Fibroblast of lung (primary cell): ENCODE measurements around the gene SLC26A6. TPM values are rescaled to one million over a fixed set of nuclear protein-coding genes. Genes with fewer than 3 reads are reported as not detected.

Experiments used
- DNase-seq, 2 donors: peaks; one replicate each; pipeline versions ENCODE4 v3.0.0 to v3.0.0-alpha.2; 2010; ENCODE audit warnings: low read depth in 2 of 2
- H2AFZ ChIP-seq: 2 replicates; pipeline ENCODE4 v1.5.1; 2012; ENCODE audit warnings: low read length, control low read depth, inconsistent platforms
- H3K27ac ChIP-seq: 2 replicates; pipeline ENCODE4 v1.5.1; 2011; ENCODE audit warnings: low read length, control low read depth; ENCODE audit not compliant: insufficient read depth
- H3K27me3 ChIP-seq: 2 replicates; pipeline ENCODE4 v1.5.1; 2011; ENCODE audit warnings: mild to moderate bottlenecking, low read length; ENCODE audit not compliant: control insufficient read depth, insufficient read depth
- H3K36me3 ChIP-seq: 2 replicates; pipeline ENCODE4 v1.5.1; 2011; ENCODE audit warnings: low read length; ENCODE audit not compliant: control insufficient read depth, insufficient read depth
- H3K4me1 ChIP-seq: 2 replicates; pipeline ENCODE4 v1.5.1; 2011; ENCODE audit warnings: low read length; ENCODE audit not compliant: control insufficient read depth, insufficient read depth; ENCODE audit errors: extremely low read depth
- H3K4me2 ChIP-seq: 2 replicates; pipeline ENCODE4 v1.5.1; 2011; ENCODE audit warnings: low read length, control low read depth; ENCODE audit not compliant: insufficient read depth; ENCODE audit errors: extremely low read depth
- H3K4me3 ChIP-seq, 4 experiments: fragments of 200-600 bp in 1 of 4; sonication (generic) in 1 of 4; replicated peaks in 1 of 4; 2 replicates each; pipeline ENCODE4 v1.5.1; 2011 to 2016; ENCODE audit warnings: low read length in 4 of 4, low read depth in 3 of 4, mild to moderate bottlenecking in 3 of 4, control low read depth in 2 of 4, inconsistent platforms in 1 of 4, mixed read lengths in 1 of 4; ENCODE audit not compliant: insufficient read depth in 1 of 4; ENCODE audit errors: control extremely low read depth in 1 of 4
- H3K79me2 ChIP-seq: 2 replicates; pipeline ENCODE4 v1.5.1; 2012; ENCODE audit warnings: mild to moderate bottlenecking, low read length, inconsistent platforms; ENCODE audit not compliant: control insufficient read depth, insufficient read depth
- H3K9ac ChIP-seq: 2 replicates; pipeline ENCODE4 v1.5.1; 2011; ENCODE audit warnings: mild to moderate bottlenecking, low read length, control low read depth; ENCODE audit not compliant: insufficient read depth
- H3K9me3 ChIP-seq: 2 replicates; pipeline ENCODE4 v1.5.1; 2012; ENCODE audit warnings: low read depth, low read length; ENCODE audit not compliant: control insufficient read depth, insufficient read depth
- H4K20me1 ChIP-seq: 2 replicates; pipeline ENCODE4 v1.5.1; 2011; ENCODE audit warnings: low read length; ENCODE audit not compliant: control insufficient read depth, insufficient read depth; ENCODE audit errors: extremely low read depth
- CTCF ChIP-seq, 2 donors: IDR thresholded peaks in 1 of 2; conservative IDR thresholded peaks in 1 of 2; 1 replicate in 1 of 2; 2 replicates in 1 of 2; pipeline ENCODE4 v1.5.1; 2011 to 2012; ENCODE audit warnings: low read length in 2 of 2, control low read depth in 1 of 2, inconsistent platforms in 1 of 2, low read depth in 1 of 2, mild to moderate bottlenecking in 1 of 2
- EZH2 ChIP-seq: IDR thresholded peaks from 2 replicates; pipeline ENCODE4 v1.5.1; 2012; ENCODE audit warnings: low read length, control low read depth, mild to moderate bottlenecking; ENCODE audit errors: missing control alignments
- polyA plus RNA-seq, 2 donors: library from polyadenylated mRNA; depleted of rRNA in 1 of 2; stranded (reverse) in 1 of 2; unstranded in 1 of 2; fragments of >200 nt; gene quantifications; 2 replicates each; pipeline ENCODE4 v1.2.1, GENCODE V29; 2011 to 2012; ENCODE audit warnings: missing spikeins in 1 of 2
- total RNA-seq: library from RNA; depleted of rRNA; stranded (reverse); fragments of >200 nt; gene quantifications from 2 replicates; pipeline ENCODE4 v1.2.1, GENCODE V29; 2014

The SLC26A6 gene
- total and polyA plus RNA-seq, 2 donors (not counting 1 experiment from before 2014, with no cell fraction given) = 20.9 to 36.3 TPM

- no peak for DNase-seq
- H3K9me3 ChIP-seq = no peaks in the 10 kb centered on the region
- peaks cover 6% of the 10 kb centered on the region for H3K36me3 ChIP-seq
- H3K4me1 ChIP-seq = no peaks in the 10 kb centered on the region
- TF ChIP-seq EZH2 = no peak
- H3K4me2 ChIP-seq = no peak overlapping the region
- H2AFZ ChIP-seq = no peak overlapping the region
- H3K27ac ChIP-seq = no peak overlapping the region
- H3K9ac ChIP-seq = no peak overlapping the region
- H3K4me3 ChIP-seq = no peak overlapping the region
- no peaks in the 10 kb centered on the region for H3K27me3 ChIP-seq
- no peaks in the 10 kb centered on the region for H3K79me2 ChIP-seq
- no peaks in the 10 kb centered on the region for H4K20me1 ChIP-seq
Measured at GRCh38 chr3:48584836-48585235, 50.4 kb downstream of the SLC26A6 start.

- Histone ChIP-seq H3K9ac (no peak overlapping the region), H3K27ac (no peak overlapping the region), H4K20me1 (no peaks in the 10 kb centered on the region), H3K4me2 (no peak overlapping the region), H3K4me1 (no peaks in the 10 kb centered on the region), H3K36me3 (peaks cover 7% of the 10 kb centered on the region), H2AFZ (no peak overlapping the region), H3K79me2 (no peaks in the 10 kb centered on the region), H3K27me3 (no peaks in the 10 kb centered on the region), H3K4me3 (no peak overlapping the region), H3K9me3 (no peaks in the 10 kb centered on the region)
- DNase-seq = no peak
- TF ChIP-seq EZH2 = no peak
- no peak for TF ChIP-seq CTCF (conservative IDR thresholded peaks at IDR 0.05 in 1 of 2, IDR thresholded peaks at IDR 0.05 in 1 of 2; ENCODE audit: low read depth in 1 of 2, low read length in 2 of 2)
Measured at GRCh38 chr3:48581621-48582481, 53.4 kb downstream of the SLC26A6 start.

GRCh38 chr3:48576647-48577046 is 58.6 kb downstream of the SLC26A6 start:
- no peaks in the 10 kb centered on the region for H3K27me3 ChIP-seq
- no peak overlapping the region for H3K4me3 ChIP-seq
- H3K4me1 ChIP-seq = no peaks in the 10 kb centered on the region
- H3K36me3 ChIP-seq = peaks cover 4% of the 10 kb centered on the region
- no peaks in the 10 kb centered on the region for H3K79me2 ChIP-seq
- no peak for DNase-seq
- H3K9ac ChIP-seq = no peak overlapping the region
- no peaks in the 10 kb centered on the region for H4K20me1 ChIP-seq
- H2AFZ ChIP-seq = no peak overlapping the region
- no peak overlapping the region for H3K27ac ChIP-seq
- H3K4me2 ChIP-seq = no peak overlapping the region
- no peaks in the 10 kb centered on the region for H3K9me3 ChIP-seq
- TF ChIP-seq EZH2 (no peak), CTCF (conservative IDR thresholded peaks at IDR 0.05 in 1 of 2, IDR thresholded peaks at IDR 0.05 in 1 of 2; ENCODE audit: low read depth in 1 of 2, low read length in 2 of 2) (no peak)

Other genes starting within 250 kb of the SLC26A6 start
- 37.2 and 44.6 TPM in 2 replicates for gene PLXNB1, start 205.4 kb downstream of the SLC26A6 start, total RNA-seq
- 12.8 and 14.3 TPM in 2 replicates for gene PLXNB1, start 205.4 kb downstream of the SLC26A6 start, polyA plus RNA-seq
- 19.3 and 27.2 TPM in 2 replicates for gene CCDC51, start 195.3 kb downstream of the SLC26A6 start, total RNA-seq
- 11.9 and 14.8 TPM in 2 replicates for gene CCDC51, start 195.3 kb downstream of the SLC26A6 start, polyA plus RNA-seq
- 305 and 306 TPM in 2 replicates for gene TMA7, start 195.2 kb downstream of the SLC26A6 start, total RNA-seq
- gene TMA7, start 195.2 kb downstream of the SLC26A6 start, polyA plus RNA-seq = 337 and 356 TPM in 2 replicates
- gene ATRIP, start 188.7 kb downstream of the SLC26A6 start, total RNA-seq = 3.0 and 3.6 TPM in 2 replicates
- gene ATRIP, start 188.7 kb downstream of the SLC26A6 start, polyA plus RNA-seq = 5.0 and 7.0 TPM in 2 replicates
- gene SHISA5, start 131.3 kb downstream of the SLC26A6 start, total RNA-seq = 92.7 and 136 TPM in 2 replicates
- 139 and 172 TPM in 2 replicates for gene SHISA5, start 131.3 kb downstream of the SLC26A6 start, polyA plus RNA-seq
- gene PFKFB4, start 78.7 kb downstream of the SLC26A6 start, total RNA-seq = 6.7 and 12.2 TPM in 2 replicates
- 4.9 and 9.3 TPM in 2 replicates for gene PFKFB4, start 78.7 kb downstream of the SLC26A6 start, polyA plus RNA-seq
- gene UCN2, start 71.7 kb downstream of the SLC26A6 start, total RNA-seq = 0.26 and 0.66 TPM in 2 replicates
- 0.07 and 0.27 TPM in 2 replicates for gene UCN2, start 71.7 kb downstream of the SLC26A6 start, polyA plus RNA-seq
- 15.9 and 36.7 TPM in 2 replicates for gene COL7A1, start 40.1 kb downstream of the SLC26A6 start, total RNA-seq
- gene COL7A1, start 40.1 kb downstream of the SLC26A6 start, polyA plus RNA-seq = 3.4 and 3.6 TPM in 2 replicates
- 294 and 366 TPM in 2 replicates for gene UQCRC1, start 25.8 kb downstream of the SLC26A6 start, total RNA-seq
- 226 and 289 TPM in 2 replicates for gene UQCRC1, start 25.8 kb downstream of the SLC26A6 start, polyA plus RNA-seq
- not detected in 2 replicates for gene TMEM89, start 13.7 kb downstream of the SLC26A6 start, total RNA-seq
- not detected in 2 replicates for gene TMEM89, start 13.7 kb downstream of the SLC26A6 start, polyA plus RNA-seq
- 0.77 and 2.1 TPM in 2 replicates for gene CELSR3, start 27.4 kb upstream of the SLC26A6 start, total RNA-seq
- gene CELSR3, start 27.4 kb upstream of the SLC26A6 start, polyA plus RNA-seq = 0.34 and 0.44 TPM in 2 replicates
- 15.4 and 23.3 TPM in 2 replicates for gene NCKIPSD, start 50.5 kb upstream of the SLC26A6 start, total RNA-seq
- gene NCKIPSD, start 50.5 kb upstream of the SLC26A6 start, polyA plus RNA-seq = 14.6 and 19.6 TPM in 2 replicates
- 40.3 and 53.5 TPM in 2 replicates for gene IP6K2, start 81.8 kb upstream of the SLC26A6 start, total RNA-seq
- 58.9 and 64.1 TPM in 2 replicates for gene IP6K2, start 81.8 kb upstream of the SLC26A6 start, polyA plus RNA-seq
- gene PRKAR2A, start 212.4 kb upstream of the SLC26A6 start, total RNA-seq = 17.8 and 18.7 TPM in 2 replicates
- gene PRKAR2A, start 212.4 kb upstream of the SLC26A6 start, polyA plus RNA-seq = 19.1 and 22.3 TPM in 2 replicates